22Rv1 (cell line): ENCODE data around the gene ZNF672.
"Not testable (repeated sequence)": the region's sequence is repeated elsewhere in the genome, so short reads cannot be mapped to it uniquely, and the experiment has no call there.

Experiments used
- H3K27ac ChIP-seq: fragments of 450-650 bp; 2 replicates; pipeline ENCODE4 v1.5.1; 2017
- CTCF ChIP-seq: fragments of 450-650 bp; IDR thresholded peaks from 2 replicates; pipeline ENCODE4 v1.5.1; 2017; ENCODE audit warnings: mild to moderate bottlenecking
- ZFX ChIP-seq: fragments of 450-650 bp; IDR thresholded peaks from 2 replicates; pipeline ENCODE4 v1.6.1; 2017; ENCODE audit warnings: antibody characterized with exemption, borderline replicate concordance

ZNF672 gene

GRCh38 chr1:248862695-248862997, 24.6 kb downstream of the ZNF672 start:
- TF ChIP-seq ZFX: no peak
- peak overlapping the region; percentile 81 for H3K27ac ChIP-seq

- TF ChIP-seq CTCF (0 out of 2 replicates have a peak, but pooled peaks have one; percentile 6), ZFX (no peak)
- H3K27ac ChIP-seq: peak overlapping the region; percentile 81
Observed at GRCh38 chr1:248862998-248863881, 25.2 kb downstream of the ZNF672 start.

DNA sequence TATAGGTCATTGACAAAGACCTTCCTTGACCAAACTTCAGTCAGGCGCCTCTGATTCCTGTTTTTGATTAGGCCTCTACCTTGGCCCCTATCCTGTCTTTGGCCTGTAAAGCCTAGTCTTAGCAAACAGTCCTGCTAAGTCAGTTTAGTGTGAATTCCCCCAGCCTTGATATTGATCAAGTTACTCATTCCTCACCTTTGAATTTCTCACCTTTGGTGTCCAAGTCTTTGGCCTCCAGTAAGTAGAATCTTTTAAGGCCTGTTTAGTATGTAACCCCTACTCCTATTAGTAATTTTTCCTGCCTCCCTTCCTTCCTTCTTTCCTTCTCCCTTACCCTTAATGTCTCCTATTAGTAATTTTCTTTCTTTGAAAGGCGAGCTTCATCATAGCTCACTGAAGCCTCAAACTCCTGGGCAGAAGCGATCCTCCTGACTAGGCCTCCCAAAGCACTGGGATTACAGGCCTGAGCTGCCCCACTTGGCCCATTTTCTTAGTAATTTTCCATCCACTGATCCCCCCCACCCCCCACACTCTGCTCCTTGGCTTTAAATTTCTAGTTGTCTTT, 33.9 kb downstream of the ZNF672 start:
- TF ChIP-seq CTCF: no peak
- peak overlapping the region; percentile 96 for H3K27ac ChIP-seq

DNA sequence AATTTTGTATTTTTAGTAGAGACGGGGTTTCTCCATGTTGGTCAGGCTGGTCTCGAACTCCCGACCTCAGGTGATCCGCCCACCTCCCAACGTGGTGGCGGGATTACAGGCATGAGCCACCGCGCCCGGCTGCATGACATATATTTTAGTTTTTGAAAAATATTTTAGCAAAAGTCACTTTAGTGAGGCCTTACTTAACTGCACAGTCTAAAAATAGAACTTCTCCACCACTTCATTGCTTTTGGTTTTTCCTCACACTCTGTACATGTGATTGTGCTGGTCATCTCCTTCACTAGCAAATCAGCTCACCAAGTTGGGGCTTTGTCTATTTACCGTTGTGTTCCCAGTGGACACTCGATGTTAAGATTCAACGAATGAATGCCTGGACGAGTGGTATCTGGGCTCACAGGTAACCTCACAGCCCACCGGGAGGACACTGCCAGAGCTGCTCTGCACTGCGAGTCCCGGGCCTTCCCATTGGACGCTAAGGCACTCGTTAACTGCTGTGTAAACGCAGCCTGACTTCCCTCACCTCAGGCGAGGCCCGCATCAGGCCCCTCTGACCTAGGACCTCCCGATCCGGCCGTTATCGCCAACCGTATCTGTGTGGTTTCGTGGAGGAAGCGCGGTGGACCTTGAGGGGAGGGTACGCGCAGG, 34.9 kb downstream of the ZNF672 start:
- TF ChIP-seq CTCF (no peak), ZFX (no peak)
- H3K27ac ChIP-seq: peak overlapping the region; percentile 96

DNA sequence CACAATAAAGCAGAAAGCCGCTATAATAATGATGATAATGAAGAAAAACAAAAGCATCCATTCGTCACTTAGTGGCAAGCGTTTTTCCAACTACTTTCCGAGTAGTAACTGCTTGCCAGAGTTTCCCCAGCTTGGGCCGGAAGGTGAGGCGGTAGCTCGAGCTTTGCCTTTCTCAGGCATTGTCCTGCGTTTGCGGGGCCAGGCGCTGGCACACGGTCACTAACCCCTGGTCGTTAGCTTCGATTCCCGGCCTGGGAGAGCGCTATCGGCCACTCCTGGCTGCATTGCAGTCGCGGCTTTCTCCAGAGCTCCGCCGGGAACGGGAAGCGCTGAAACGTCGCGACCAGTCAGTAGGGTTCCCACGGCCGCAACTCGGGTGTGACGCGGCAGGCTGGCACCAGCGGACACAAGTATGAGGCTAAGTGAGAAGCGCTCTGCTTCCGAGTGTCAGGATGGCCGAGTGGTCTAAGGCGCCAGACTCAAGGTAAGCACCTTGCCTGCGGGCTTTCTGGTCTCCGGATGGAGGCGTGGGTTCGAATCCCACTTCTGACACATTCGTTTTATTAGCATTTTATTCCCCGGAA, 35.5 kb downstream of the ZNF672 start:
- H3K27ac ChIP-seq: peak overlapping the region; percentile 96

DNA sequence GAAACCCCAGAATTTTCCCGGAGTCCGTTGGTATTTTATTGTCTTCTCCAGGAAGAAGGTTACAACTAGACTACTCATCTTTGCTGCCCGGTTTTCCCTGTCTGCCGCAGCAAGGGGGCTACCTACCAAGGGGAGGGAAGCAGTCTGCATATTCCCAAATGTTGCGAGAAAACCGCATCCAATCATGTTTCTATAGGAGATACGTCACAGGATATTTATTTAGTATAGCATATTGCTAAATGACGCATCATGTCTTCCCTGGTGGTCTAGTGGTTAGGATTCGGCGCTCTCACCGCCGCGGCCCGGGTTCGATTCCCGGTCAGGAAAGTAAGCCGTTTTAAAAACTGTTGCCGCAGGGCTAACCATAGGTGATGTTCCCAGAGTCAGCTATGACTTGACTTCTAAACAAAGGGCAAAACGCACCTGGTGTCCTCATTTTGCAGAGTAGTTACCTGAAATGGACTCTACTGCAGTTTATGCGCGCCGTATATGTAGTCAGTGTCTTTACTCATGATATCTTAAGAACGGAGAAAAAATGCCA, 36.0 kb downstream of the ZNF672 start:
- TF ChIP-seq ZFX: no peak
- no peak for TF ChIP-seq CTCF
- H3K27ac ChIP-seq: peak overlapping the region; percentile 96

More for the DNA sequence above, 35.5 kb downstream of the ZNF672 start:
- TF ChIP-seq ZFX: no peak
- TF ChIP-seq CTCF: no peak

GRCh38 chr1:248881261-248881660, 43.2 kb downstream of the ZNF672 start:
- TF ChIP-seq CTCF (no peak), ZFX (no peak)
- no peak overlapping the region for H3K27ac ChIP-seq

GRCh38 chr1:248882427-248882826, 44.4 kb downstream of the ZNF672 start:
- not testable (repeated sequence) for H3K27ac ChIP-seq
